Gastroesophageal sphincter (tissue), 4 donors: ENCODE measurements around the gene CDH22. TPM values are rescaled to one million over a fixed set of nuclear protein-coding genes. Genes with fewer than 3 reads are reported as not detected.

Experiments
- ATAC-seq: fragments of 150-250 bp; one replicate; pipeline ENCODE4 v1.9.1; 2016; ENCODE audit warnings: mild to moderate bottlenecking, moderate library complexity
- H3K27ac ChIP-seq, 4 donors: fragments of 200-600 bp; sonication (generic) in 3 of 4; 1 replicate in 3 of 4; 2 replicates in 1 of 4; pipeline ENCODE4 v1.5.1; 2016 to 2019
- H3K27me3 ChIP-seq: fragments of 200-600 bp; sonication (generic); one replicate; pipeline ENCODE4 v1.5.1; 2019
- H3K36me3 ChIP-seq, 2 donors: fragments of 200-600 bp; sonication (generic); one replicate each; pipeline ENCODE4 v1.5.1; 2019; ENCODE audit warnings: control low read depth in 1 of 2
- H3K4me1 ChIP-seq, 3 donors: fragments of 200-600 bp; sonication (generic); 1 replicate in 2 of 3; 2 replicates in 1 of 3; pipeline ENCODE4 v1.5.1; 2016 to 2019; ENCODE audit warnings: control low read depth in 2 of 3
- H3K4me3 ChIP-seq, 2 donors: fragments of 200-600 bp; sonication (generic); one replicate each; pipeline ENCODE4 v1.5.1; 2019; ENCODE audit warnings: mild to moderate bottlenecking in 1 of 2, moderate library complexity in 1 of 2
- H3K9me3 ChIP-seq, 3 donors: fragments of 200-600 bp; sonication (generic); one replicate each; pipeline ENCODE4 v1.5.1; 2017 to 2019; ENCODE audit warnings: control low read depth in 2 of 3
- EP300 ChIP-seq: sonication (generic); formaldehyde crosslinking; IDR thresholded peaks from one replicate; pipeline ENCODE4 v1.6.1; 2017; ENCODE audit warnings: antibody characterized with exemption, mild to moderate bottlenecking
- POLR2A ChIP-seq, 2 donors: fragments of 450-650 bp; IDR thresholded peaks; one replicate each; pipeline ENCODE4 v1.6.1; 2017; ENCODE audit warnings: antibody characterized with exemption in 2 of 2, mild to moderate bottlenecking in 2 of 2, moderate library complexity in 1 of 2
- POLR2AphosphoS5 ChIP-seq: sonication (generic); formaldehyde crosslinking; IDR thresholded peaks from one replicate; pipeline ENCODE4 v1.6.1; 2017; ENCODE audit warnings: antibody characterized with exemption
- WGBS, 2 donors: methylation state at CpG; one replicate each; pipeline ENCODE4 v1.1.5; 2018; ENCODE audit warnings: low coverage in 1 of 2; 5-methylcytosine and 5-hydroxymethylcytosine counted together
- total RNA-seq, 4 donors: library from RNA; depleted of rRNA; stranded (reverse); fragments of >200 nt; gene quantifications; one replicate each; pipeline ENCODE4 v1.1.0, GENCODE V29; 2016
- TF ChIP-seq, protein P1 (sequence below), 4 experiments: fragments of 200-600 bp in 2 of 4; fragments of 450-650 bp in 2 of 4; sonication (generic) in 1 of 4; IDR thresholded peaks; one replicate each; pipeline ENCODE4 v1.5.1; 2017 to 2019; ENCODE audit warnings: antibody characterized with exemption in 4 of 4, mild to moderate bottlenecking in 2 of 4, moderate library complexity in 2 of 4

CDH22 gene
- total RNA-seq, 4 donors from 2014 or later: 0.15 TPM; not detected in 3

DNA sequence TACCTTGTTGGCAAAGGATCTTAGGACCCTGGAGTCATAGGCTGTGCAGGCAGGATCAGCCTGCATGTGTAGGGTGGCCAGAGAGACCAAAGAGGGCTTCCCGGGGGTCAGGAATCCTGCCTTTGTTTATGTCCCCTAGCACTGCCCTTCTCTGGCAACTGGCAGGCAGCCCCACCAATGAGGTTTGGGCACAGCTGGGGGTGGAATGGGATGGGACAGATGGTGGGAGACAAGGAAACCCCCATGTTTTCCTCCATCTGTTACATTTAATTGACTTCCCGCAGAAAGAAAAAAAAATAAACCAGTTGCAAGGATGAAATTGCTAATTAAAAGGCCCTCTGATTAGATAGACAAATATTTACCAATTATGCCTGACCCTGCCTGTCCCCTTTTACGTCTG, 162.6 kb downstream of the CDH22 start:
- Histone ChIP-seq H3K27me3 (peaks cover 51% of the 10 kb centered on the region), H3K36me3 (no peaks in the 10 kb centered on the region), H3K27ac (no peak overlapping the region), H3K9me3 (no peaks in the 10 kb centered on the region), H3K4me1 (no peaks in the 10 kb centered on the region), H3K4me3 (no peak overlapping the region)
- 11 to 20% methylated on average over 3 of the region's 3 CpGs for WGBS, 2 donors
- no peak for ATAC-seq
- TF ChIP-seq POLR2A (IDR thresholded peaks at IDR 0.05) (no peak), EP300 (no peak), POLR2AphosphoS5 (no peak)
- TF ChIP-seq, protein P1, sequence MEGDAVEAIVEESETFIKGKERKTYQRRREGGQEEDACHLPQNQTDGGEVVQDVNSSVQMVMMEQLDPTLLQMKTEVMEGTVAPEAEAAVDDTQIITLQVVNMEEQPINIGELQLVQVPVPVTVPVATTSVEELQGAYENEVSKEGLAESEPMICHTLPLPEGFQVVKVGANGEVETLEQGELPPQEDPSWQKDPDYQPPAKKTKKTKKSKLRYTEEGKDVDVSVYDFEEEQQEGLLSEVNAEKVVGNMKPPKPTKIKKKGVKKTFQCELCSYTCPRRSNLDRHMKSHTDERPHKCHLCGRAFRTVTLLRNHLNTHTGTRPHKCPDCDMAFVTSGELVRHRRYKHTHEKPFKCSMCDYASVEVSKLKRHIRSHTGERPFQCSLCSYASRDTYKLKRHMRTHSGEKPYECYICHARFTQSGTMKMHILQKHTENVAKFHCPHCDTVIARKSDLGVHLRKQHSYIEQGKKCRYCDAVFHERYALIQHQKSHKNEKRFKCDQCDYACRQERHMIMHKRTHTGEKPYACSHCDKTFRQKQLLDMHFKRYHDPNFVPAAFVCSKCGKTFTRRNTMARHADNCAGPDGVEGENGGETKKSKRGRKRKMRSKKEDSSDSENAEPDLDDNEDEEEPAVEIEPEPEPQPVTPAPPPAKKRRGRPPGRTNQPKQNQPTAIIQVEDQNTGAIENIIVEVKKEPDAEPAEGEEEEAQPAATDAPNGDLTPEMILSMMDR (IDR thresholded peaks at IDR 0.05): no peak

DNA sequence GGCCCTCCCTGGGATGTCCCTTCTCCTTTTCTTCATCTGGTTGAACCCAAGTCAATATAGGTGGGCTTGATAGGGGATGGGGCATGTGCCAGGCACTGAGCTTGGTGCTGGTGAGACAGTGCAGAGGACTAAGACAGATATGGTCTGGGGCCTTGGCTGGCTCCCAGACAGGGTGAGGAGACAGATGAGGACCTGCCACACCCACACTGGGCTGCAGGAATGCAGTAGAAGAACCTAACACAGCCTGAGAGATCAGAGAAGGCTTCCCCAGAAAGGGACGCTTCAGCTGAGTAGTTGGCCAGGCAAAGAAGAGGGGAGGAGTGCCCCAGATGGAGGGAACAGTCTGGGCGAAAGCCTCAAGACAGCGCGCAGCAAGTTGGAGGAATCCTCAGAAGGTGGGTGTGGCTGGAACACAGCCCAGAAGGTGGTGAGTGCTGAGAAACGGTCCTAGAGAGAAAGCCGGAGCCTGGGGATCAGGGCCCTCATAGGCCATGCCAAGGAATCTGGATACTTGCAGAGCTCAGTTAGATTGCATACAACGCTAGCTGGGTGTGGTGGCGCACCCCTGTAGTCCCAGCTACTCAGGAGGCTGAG, 163.8 kb downstream of the CDH22 start:
- TF ChIP-seq POLR2AphosphoS5 (no peak), EP300 (no peak), POLR2A (IDR thresholded peaks at IDR 0.05) (no peak)
- TF ChIP-seq, protein P1 (IDR thresholded peaks at IDR 0.05): no peak
- no peak for ATAC-seq
- peaks cover 51% of the 10 kb centered on the region for H3K27me3 ChIP-seq
- no peaks in the 10 kb centered on the region for H3K36me3 ChIP-seq
- no peak overlapping the region for H3K27ac ChIP-seq
- H3K4me1 ChIP-seq: no peaks in the 10 kb centered on the region
- H3K9me3 ChIP-seq: no peaks in the 10 kb centered on the region
- 20 to 41% methylated on average over 1 to 6 of the region's 8 CpGs for WGBS, 2 donors
- no peak overlapping the region for H3K4me3 ChIP-seq

DNA sequence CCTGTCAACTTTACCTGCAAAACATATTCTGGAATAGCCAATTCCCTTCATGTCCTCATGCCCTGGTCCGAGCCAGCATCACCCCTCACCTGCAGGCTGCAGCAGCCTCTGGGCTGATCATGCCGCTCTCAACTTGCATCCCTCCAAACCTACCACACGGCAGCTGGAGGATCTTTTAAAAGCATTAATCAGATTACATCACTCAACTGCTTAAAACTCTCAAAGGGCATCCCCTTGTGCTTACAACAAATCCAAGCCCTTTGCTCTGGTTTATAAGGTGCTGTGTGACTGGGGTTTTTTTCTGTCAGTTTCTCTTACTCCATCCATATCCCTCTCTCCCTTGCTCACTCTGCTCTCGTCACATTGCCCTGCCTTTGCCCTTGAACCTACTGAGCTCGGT, 166.2 kb downstream of the CDH22 start:
- no peaks in the 10 kb centered on the region for H3K36me3 ChIP-seq
- 23 to 29% methylated on average over 4 to 5 of the region's 5 CpGs for WGBS, 2 donors
- no peak overlapping the region for H3K4me3 ChIP-seq
- H3K27me3 ChIP-seq: peaks cover 71% of the 10 kb centered on the region
- no peaks in the 10 kb centered on the region for H3K9me3 ChIP-seq
- no peaks in the 10 kb centered on the region for H3K4me1 ChIP-seq
- H3K27ac ChIP-seq: no peak overlapping the region
- no peak for ATAC-seq
- TF ChIP-seq POLR2A (IDR thresholded peaks at IDR 0.05) (no peak), POLR2AphosphoS5 (no peak), EP300 (no peak)
- TF ChIP-seq, protein P1 (IDR thresholded peaks at IDR 0.05): no peak

DNA sequence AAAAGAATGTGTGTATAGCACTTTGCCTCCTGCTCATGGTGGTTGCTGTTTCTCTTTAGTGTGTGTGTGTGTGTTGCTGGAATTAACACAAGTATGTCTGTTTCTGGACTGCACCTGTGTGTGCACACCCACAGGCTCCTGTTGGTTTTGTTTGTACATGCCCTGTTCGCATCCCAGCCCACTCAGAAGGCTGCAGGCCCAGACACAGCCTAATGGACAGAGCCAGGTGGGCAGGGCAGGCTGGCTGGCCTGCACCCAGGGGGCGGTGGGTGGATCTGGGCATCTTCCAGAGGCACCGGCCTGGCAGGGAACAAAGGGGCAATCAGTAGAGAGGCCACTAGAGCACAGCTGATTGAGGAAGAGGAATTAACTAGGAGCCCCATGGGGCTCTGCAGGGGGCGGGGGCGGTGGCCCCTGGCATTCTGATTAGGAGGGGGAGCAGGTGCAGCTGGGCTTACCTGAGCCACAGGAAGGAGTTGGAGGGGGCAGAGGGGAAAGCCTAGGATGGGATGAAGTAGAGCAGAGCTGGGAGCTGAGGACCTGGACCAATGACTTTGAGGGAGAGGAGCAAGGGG, 168.3 kb downstream of the CDH22 start:
- H3K4me3 ChIP-seq: no peak overlapping the region
- no peaks in the 10 kb centered on the region for H3K36me3 ChIP-seq
- H3K9me3 ChIP-seq: no peaks in the 10 kb centered on the region
- TF ChIP-seq, protein P1 (IDR thresholded peaks at IDR 0.05): no peak
- no peak for TF ChIP-seq EP300
- no peak for TF ChIP-seq POLR2A (IDR thresholded peaks at IDR 0.05)
- no peak for TF ChIP-seq POLR2AphosphoS5
- peaks cover 91% of the 10 kb centered on the region for H3K27me3 ChIP-seq
- WGBS, 2 donors: 40% methylated on average over 1 of the region's 5 CpGs; no CpG with 5 or more reads in 1 of the 2 donors
- H3K27ac ChIP-seq: no peak overlapping the region
- no peak for ATAC-seq
- no peaks in the 10 kb centered on the region for H3K4me1 ChIP-seq

DNA sequence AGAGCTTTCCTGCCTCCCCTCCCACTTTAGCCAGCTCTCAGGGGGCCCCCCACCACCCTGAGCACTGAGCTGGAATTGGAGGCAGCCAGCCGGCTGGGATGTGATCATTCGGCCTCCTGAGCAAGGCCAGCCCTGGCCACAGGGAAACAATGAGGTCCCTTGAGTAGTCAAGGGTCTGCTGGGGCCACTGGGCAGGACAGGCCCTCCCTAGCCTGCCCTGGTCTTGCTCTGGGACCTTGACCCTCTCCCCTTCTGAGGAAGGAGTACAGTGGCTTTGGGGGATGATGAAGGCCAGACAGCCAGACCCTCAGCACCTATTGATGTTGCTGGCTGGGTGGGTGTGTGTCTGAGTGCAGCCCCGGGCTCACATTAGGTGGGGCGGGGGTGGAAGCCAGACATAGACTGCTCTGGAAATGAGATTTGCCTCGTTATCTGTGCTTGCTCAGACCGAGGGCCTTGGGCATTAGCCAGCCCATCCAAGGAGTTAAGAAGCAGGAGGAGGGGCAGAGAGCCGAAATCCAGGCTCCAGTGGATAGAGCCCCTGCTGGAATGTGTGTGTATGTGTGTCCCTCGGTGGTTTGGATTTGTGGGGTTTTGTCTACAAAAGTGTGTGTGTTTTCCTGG, 168.9 kb downstream of the CDH22 start:
- peaks cover 91% of the 10 kb centered on the region for H3K27me3 ChIP-seq

More for the DNA sequence above, 168.9 kb downstream of the CDH22 start:
- Histone ChIP-seq H3K27ac (no peak overlapping the region), H3K9me3 (no peaks in the 10 kb centered on the region), H3K36me3 (no peaks in the 10 kb centered on the region), H3K4me1 (no peaks in the 10 kb centered on the region), H3K4me3 (no peak overlapping the region)
- 20 to 33% methylated on average over 1 of the region's 8 CpGs for WGBS, 2 donors
- no peak for TF ChIP-seq EP300
- TF ChIP-seq, protein P1 (IDR thresholded peaks at IDR 0.05): no peak
- no peak for TF ChIP-seq POLR2AphosphoS5
- no peak for TF ChIP-seq POLR2A (IDR thresholded peaks at IDR 0.05)
- no peak for ATAC-seq
